Measurements from ENCODE around the gene PRDM1.
"Not testable (repeated sequence)": the region's sequence is repeated elsewhere in the genome, so short reads cannot be mapped to it uniquely, and the experiment has no call there.

PRDM1 gene

GRCh38 chr6:106142876-106143431, 56.8 kb downstream of the PRDM1 start:
- no peak for DNase-seq

GRCh38 chr6:106143665-106144064, 57.5 kb downstream of the PRDM1 start:
- DNase-seq: no peak

- DNase-seq: no peak
Observed at GRCh38 chr6:106145144-106145543, 59.0 kb downstream of the PRDM1 start.

GRCh38 chr6:106145741-106146227, 59.6 kb downstream of the PRDM1 start:
- DNase-seq: no peak

- DNase-seq: no peak
Observed at GRCh38 chr6:106146852-106147351, 60.8 kb downstream of the PRDM1 start.

- DNase-seq: no peak
Observed at GRCh38 chr6:106147476-106147875, 61.3 kb downstream of the PRDM1 start.

- DNase-seq: no peak
Observed at GRCh38 chr6:106149472-106150069, 63.4 kb downstream of the PRDM1 start.

GRCh38 chr6:106152476-106152875, 66.3 kb downstream of the PRDM1 start:
- DNase-seq: not testable (repeated sequence)

- DNase-seq: no peak
Observed at GRCh38 chr6:106152952-106153351, 66.8 kb downstream of the PRDM1 start.

GRCh38 chr6:106154326-106154725, 68.2 kb downstream of the PRDM1 start:
- no peak for DNase-seq

- DNase-seq: no peak
Observed at GRCh38 chr6:106155219-106155830, 69.2 kb downstream of the PRDM1 start.

- DNase-seq: no peak
Observed at GRCh38 chr6:106156413-106156812, 70.3 kb downstream of the PRDM1 start.

GRCh38 chr6:106156863-106157262, 70.7 kb downstream of the PRDM1 start:
- no peak for DNase-seq

- no peak for DNase-seq
Observed at GRCh38 chr6:106158816-106159215, 72.7 kb downstream of the PRDM1 start.

Measured in NCI-H1105 treated with DMSO at 0.1 percent for 48 hours (cell line).